Lung (tissue), 12 donors: ENCODE results near the gene TMEM247. TPM values are rescaled to one million over a fixed set of nuclear protein-coding genes. Genes with fewer than 3 reads are reported as not detected.

Experiments
- ATAC-seq: fragments of 200-7000 bp; cut with Tn5 transposase; one replicate; pipeline ENCODE4 v1.9.1; 2020; ENCODE audit warnings: moderate number of reproducible peaks; ENCODE audit not compliant: insufficient read depth, low FRiP score
- DNase-seq, 3 donors: peaks; one replicate each; pipeline ENCODE4 v3.0.0-alpha.2; 2013 to 2017
- H3K27ac ChIP-seq, 2 donors: one replicate each; pipeline ENCODE4 v1.5.1; 2013; ENCODE audit warnings: mild to moderate bottlenecking in 2 of 2, moderate library complexity in 2 of 2, control low read depth in 1 of 2, inconsistent platforms in 1 of 2, low read depth in 1 of 2, low read length in 1 of 2
- H3K27me3 ChIP-seq, 3 donors: one replicate each; pipeline ENCODE4 v1.5.1; 2013; ENCODE audit warnings: low read length in 2 of 3; ENCODE audit not compliant: control insufficient read depth in 3 of 3, insufficient read depth in 3 of 3
- H3K36me3 ChIP-seq, 4 donors: one replicate each; pipeline ENCODE4 v1.5.1; 2013; ENCODE audit warnings: low read length in 4 of 4, mild to moderate bottlenecking in 1 of 4, moderate library complexity in 1 of 4; ENCODE audit not compliant: control insufficient read depth in 4 of 4, insufficient read depth in 4 of 4
- H3K4me1 ChIP-seq, 5 donors: one replicate each; pipeline ENCODE4 v1.5.1; 2013; ENCODE audit warnings: low read length in 5 of 5, mild to moderate bottlenecking in 2 of 5, moderate library complexity in 1 of 5; ENCODE audit not compliant: control insufficient read depth in 5 of 5, insufficient read depth in 5 of 5
- H3K4me3 ChIP-seq: one replicate; pipeline ENCODE4 v1.5.1; 2013; ENCODE audit warnings: mild to moderate bottlenecking, control low read depth, moderate library complexity
- H3K9ac ChIP-seq, 2 donors: one replicate each; pipeline ENCODE4 v1.5.1; 2013; ENCODE audit warnings: low read length in 2 of 2, control low read depth in 1 of 2; ENCODE audit not compliant: insufficient read depth in 1 of 2
- H3K9me3 ChIP-seq, 4 donors: one replicate each; pipeline ENCODE4 v1.5.1; 2013; ENCODE audit warnings: low read length in 3 of 4, mild to moderate bottlenecking in 1 of 4, moderate library complexity in 1 of 4; ENCODE audit not compliant: control insufficient read depth in 4 of 4, insufficient read depth in 3 of 4
- CTCF ChIP-seq: IDR thresholded peaks from 2 replicates; pipeline ENCODE4 v1.5.1; 2012; ENCODE audit warnings: mild to moderate bottlenecking; ENCODE audit errors: control extremely low read depth, extremely low read depth
- whole genome bisulfite sequencing, 2 donors: extraction: QIAGEN DNeasy Blood & Tissue Kit; methylation state at CpG; one replicate each; pipeline ENCODE4 v1.1.7; 2013; 5-methylcytosine and 5-hydroxymethylcytosine counted together
- polyA plus RNA-seq, 2 donors: library from polyadenylated mRNA; stranded (reverse); fragments of 200-250 nt; gene quantifications; one replicate each; pipeline ENCODE4 v1.2.1, GENCODE V29; 2013
- total RNA-seq, 2 donors: library from RNA; depleted of rRNA in 1 of 2; stranded (reverse); fragments of >200 nt in 1 of 2; gene quantifications; one replicate each; pipeline ENCODE4 v1.2.1, GENCODE V29; 2014 to 2021
- donor health status: control.
- donor health status: control.
- donor health status: Bipolar disorder and iron deficiency.
- donor health status: healthy.
- donor health status: DM: yes; HTN: yes; CAD: no.

Gene TMEM247
- total and polyA plus RNA-seq, 4 donors = not detected

DNA sequence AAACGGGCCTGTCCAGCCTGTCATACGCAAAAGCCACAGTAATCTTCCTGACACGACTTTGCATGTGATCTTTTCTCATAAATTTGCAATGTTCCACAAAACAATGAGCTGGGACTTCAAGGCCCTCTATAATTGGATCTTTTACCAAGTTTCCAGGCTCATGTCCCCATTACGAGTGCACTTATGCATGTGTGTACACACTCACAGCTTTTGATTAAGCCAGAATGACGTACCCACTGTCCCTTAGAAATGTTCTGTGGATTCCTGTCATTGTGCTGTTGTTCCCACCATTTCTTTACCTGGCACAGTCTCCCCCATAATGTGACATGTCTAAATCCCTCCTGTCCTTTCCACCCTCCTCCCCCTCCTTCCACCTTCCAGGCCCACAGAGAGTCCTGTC lies 19.7 kb upstream of the TMEM247 start:
- H3K4me1 ChIP-seq = peaks cover 6 to 30% (median 19%) of the 10 kb centered on the region in 5 donors
- no peak for TF ChIP-seq CTCF
- H3K9me3 ChIP-seq = no peaks in the 10 kb centered on the region
- H3K27me3 ChIP-seq = no peaks in the 10 kb centered on the region
- no peaks in the 10 kb centered on the region for H3K36me3 ChIP-seq
- ATAC-seq (no peak), DNase-seq (no peak)
- peak overlapping the region in 1 of 2 donors; percentile 68 for H3K27ac ChIP-seq
- H3K4me3 ChIP-seq = no peak overlapping the region
- no peak overlapping the region for H3K9ac ChIP-seq
- 30 to 47% methylated on average over 5 of the region's 5 CpGs for WGBS, 2 donors

DNA sequence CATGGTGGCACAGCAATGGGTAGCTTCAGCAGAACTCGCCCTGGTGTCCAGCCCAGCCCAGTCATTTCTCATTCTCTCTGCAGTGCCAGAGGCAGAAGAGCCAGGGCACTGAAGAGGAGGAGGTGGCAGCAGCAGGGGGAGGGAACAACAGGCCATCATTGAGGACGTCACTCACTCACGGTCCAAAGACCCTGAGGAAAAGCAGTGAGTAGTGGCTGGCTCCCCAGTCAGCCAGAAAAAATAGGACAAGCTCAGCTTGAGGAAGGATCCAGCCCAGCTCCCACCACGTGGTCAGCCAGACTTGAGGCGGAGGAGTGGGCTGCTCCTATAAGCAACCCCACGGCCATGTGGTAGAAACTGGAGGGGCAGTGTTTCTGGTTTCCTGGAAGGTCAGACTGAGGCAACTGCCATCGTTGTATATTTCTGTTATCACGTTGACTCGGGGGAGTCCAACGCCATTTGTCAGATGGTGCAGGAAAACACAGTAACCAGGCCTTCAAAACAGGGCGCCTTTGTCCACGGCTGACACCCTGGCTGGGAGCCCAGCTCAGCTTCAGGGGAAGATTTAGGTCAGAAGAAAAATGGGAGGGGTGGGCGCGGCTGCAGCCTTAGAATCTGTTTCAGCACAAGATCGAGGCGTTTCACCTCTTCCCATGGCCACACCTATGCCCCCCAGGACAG lies 19.0 kb upstream of the TMEM247 start:
- H3K36me3 ChIP-seq = no peaks in the 10 kb centered on the region

DNA sequence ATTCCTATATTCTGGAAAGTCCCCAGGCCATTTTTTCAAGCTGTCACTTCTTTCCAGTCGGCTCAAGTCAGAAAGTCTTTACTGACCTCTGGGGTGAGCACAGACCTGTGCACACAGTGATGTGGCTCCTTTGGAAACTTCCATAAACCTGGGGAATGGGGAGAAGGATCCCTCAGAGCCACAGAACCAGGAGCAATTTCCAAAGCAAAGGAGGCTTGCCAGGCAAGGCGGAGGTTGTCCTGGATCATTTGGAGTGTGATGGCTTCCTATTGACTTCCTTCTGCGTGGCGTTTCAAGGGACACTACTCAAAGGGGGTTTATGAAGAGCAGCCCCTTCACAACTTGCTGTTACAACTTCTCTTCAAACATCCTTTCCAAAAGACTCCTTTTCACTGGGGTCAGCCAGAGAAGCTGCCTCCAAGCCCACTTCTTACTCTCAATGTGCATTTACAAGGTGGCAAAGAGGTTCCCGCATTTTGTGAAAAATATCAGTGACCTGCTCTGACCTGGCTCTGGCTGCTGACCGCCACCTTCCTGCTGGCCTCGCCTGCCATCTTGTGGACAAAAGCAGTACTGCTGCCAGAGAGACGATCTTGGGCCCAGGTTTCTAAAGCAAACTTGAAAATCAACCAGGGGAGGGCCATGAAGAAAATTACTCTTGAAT lies 18.2 kb upstream of the TMEM247 start:
- Histone ChIP-seq H3K4me3 (no peak overlapping the region), H3K27ac (peak overlapping the region in 1 of 2 donors; percentile 68), H3K27me3 (no peaks in the 10 kb centered on the region), H3K9me3 (no peaks in the 10 kb centered on the region), H3K4me1 (peaks cover 6 to 30% (median 19%) of the 10 kb centered on the region in 5 donors), H3K36me3 (no peaks in the 10 kb centered on the region), H3K9ac (no peak overlapping the region)
- peak; percentile 99 for TF ChIP-seq CTCF
- peak; percentile 77 to 82 (median 78) for DNase-seq
- peak; percentile 84 for ATAC-seq
- WGBS, 2 donors = 11 to 21% methylated on average over 8 of the region's 8 CpGs

More for the DNA sequence above, 19.0 kb upstream of the TMEM247 start:
- peak; percentile 85 to 93 (median 89) for DNase-seq
- TF ChIP-seq CTCF = no peak
- no peaks in the 10 kb centered on the region for H3K27me3 ChIP-seq
- no peak overlapping the region for H3K4me3 ChIP-seq
- H3K9me3 ChIP-seq = no peaks in the 10 kb centered on the region
- peak overlapping the region in 1 of 2 donors; percentile 68 for H3K27ac ChIP-seq
- no peak overlapping the region for H3K9ac ChIP-seq
- peaks cover 6 to 30% (median 19%) of the 10 kb centered on the region in 5 donors for H3K4me1 ChIP-seq
- 47 to 66% methylated on average over 16 of the region's 16 CpGs for WGBS, 2 donors
- no peak for ATAC-seq
